ENCODE measurements around the gene TAS2R20.

TAS2R20 gene

GRCh38 chr12:11016937-11017336 lies 18.8 kb upstream of the TAS2R20 start:
- H3K9ac ChIP-seq: no peak overlapping the region
- H3K4me3 ChIP-seq: no peak overlapping the region
- 0 out of 22 replicates have a peak, but pooled peaks cover 0 to 7% (median 0%) of the 10 kb centered on the region in 11 experiments for H4K20me1 ChIP-seq
- H3K9me3 ChIP-seq (replicated peaks in 1 of 11): no peaks in the 10 kb centered on the region
- no peaks in the 10 kb centered on the region for H3K27me3 ChIP-seq
- peaks cover 0 to 12% (median 9%) of the 10 kb centered on the region in 10 experiments; a peak in 14 of 20 replicates for H3K4me1 ChIP-seq
- peaks cover 0 to 36% (median 12%) of the 10 kb centered on the region in 11 experiments; a peak in 13 of 22 replicates for H3K36me3 ChIP-seq
- no peak overlapping the region for H3K4me2 ChIP-seq
- H3K27ac ChIP-seq: no peak overlapping the region
- TF ChIP-seq Cebpa-rat (IDR thresholded peaks at IDR 0.05): no peak

GRCh38 chr12:11015775-11016430 lies 17.8 kb upstream of the TAS2R20 start:
- Histone ChIP-seq H3K9me3 (replicated peaks in 1 of 11) (no peaks in the 10 kb centered on the region), H3K36me3 (peaks cover 0 to 31% (median 12%) of the 10 kb centered on the region in 11 experiments; a peak in 12 of 22 replicates), H4K20me1 (0 out of 22 replicates have a peak, but pooled peaks cover 0 to 7% (median 0%) of the 10 kb centered on the region in 11 experiments), H3K9ac (no peak overlapping the region), H3K4me2 (no peak overlapping the region), H3K4me3 (no peak overlapping the region), H3K4me1 (peaks cover 0 to 12% (median 9%) of the 10 kb centered on the region in 10 experiments; a peak in 14 of 20 replicates), H3K27ac (no peak overlapping the region), H3K27me3 (no peaks in the 10 kb centered on the region)
- no peak for TF ChIP-seq Cebpa-rat (IDR thresholded peaks at IDR 0.05)

- Histone ChIP-seq H3K9ac (no peak overlapping the region), H4K20me1 (0 out of 22 replicates have a peak, but pooled peaks cover 0 to 7% (median 0%) of the 10 kb centered on the region in 11 experiments), H3K4me1 (peaks cover 0 to 12% (median 9%) of the 10 kb centered on the region in 10 experiments; a peak in 14 of 20 replicates), H3K4me2 (no peak overlapping the region), H3K27me3 (no peaks in the 10 kb centered on the region), H3K27ac (no peak overlapping the region), H3K36me3 (peaks cover 0 to 31% (median 10%) of the 10 kb centered on the region in 11 experiments; a peak in 12 of 22 replicates), H3K9me3 (replicated peaks in 1 of 11) (no peaks in the 10 kb centered on the region), H3K4me3 (no peak overlapping the region)
- TF ChIP-seq Cebpa-rat (IDR thresholded peaks at IDR 0.05): no peak
These were observed 16.1 kb upstream of the TAS2R20 start for GRCh38 chr12:11014234-11014633.

- Histone ChIP-seq H3K4me1 (no peaks in the 10 kb centered on the region), H4K20me1 (0 out of 22 replicates have a peak, but pooled peaks cover 0 to 2% (median 0%) of the 10 kb centered on the region in 11 experiments), H3K4me2 (no peak overlapping the region), H3K27me3 (no peaks in the 10 kb centered on the region), H3K27ac (no peak overlapping the region), H3K36me3 (peaks cover 0 to 4% (median under 1%) of the 10 kb centered on the region in 11 experiments; a peak in 4 of 22 replicates), H3K9ac (no peak overlapping the region), H3K4me3 (no peak overlapping the region), H3K9me3 (replicated peaks in 1 of 11) (no peaks in the 10 kb centered on the region)
- no peak for TF ChIP-seq Cebpa-rat (IDR thresholded peaks at IDR 0.05)
These were observed 9.5 kb upstream of the TAS2R20 start for GRCh38 chr12:11007608-11008007.

GRCh38 chr12:10994307-10994706 lies 3.8 kb downstream of the TAS2R20 start:
- no peak overlapping the region for H3K9ac ChIP-seq

GRCh38 chr12:10989107-10989506 lies 9.0 kb downstream of the TAS2R20 start:
- H3K4me3 ChIP-seq: no peak overlapping the region
- no peak overlapping the region for H3K4me2 ChIP-seq
- peaks cover 0 to 30% (median 15%) of the 10 kb centered on the region in 11 experiments; a peak in 13 of 22 replicates for H3K36me3 ChIP-seq
- no peaks in the 10 kb centered on the region for H3K27me3 ChIP-seq
- no peaks in the 10 kb centered on the region for H4K20me1 ChIP-seq
- no peak overlapping the region for H3K27ac ChIP-seq
- no peak for TF ChIP-seq Cebpa-rat (IDR thresholded peaks at IDR 0.05)
- H3K4me1 ChIP-seq: no peaks in the 10 kb centered on the region
- no peak overlapping the region for H3K9ac ChIP-seq
- peaks cover 10 to 14% (median 12%) of the 10 kb centered on the region in 11 experiments; a peak in 21 of 22 replicates for H3K9me3 ChIP-seq (replicated peaks in 1 of 11)

More at GRCh38 chr12:10994307-10994706, 3.8 kb downstream of the TAS2R20 start:
- Histone ChIP-seq H3K9me3 (replicated peaks in 1 of 11) (peaks cover 10 to 14% (median 12%) of the 10 kb centered on the region in 11 experiments; a peak in 21 of 22 replicates), H3K27ac (no peak overlapping the region), H3K27me3 (no peaks in the 10 kb centered on the region), H4K20me1 (no peaks in the 10 kb centered on the region), H3K36me3 (peaks cover 6 to 47% (median 21%) of the 10 kb centered on the region in 11 experiments; a peak in 16 of 22 replicates), H3K4me2 (no peak overlapping the region), H3K4me1 (no peaks in the 10 kb centered on the region), H3K4me3 (no peak overlapping the region)
- no peak for TF ChIP-seq Cebpa-rat (IDR thresholded peaks at IDR 0.05)

- Histone ChIP-seq H3K4me3 (no peak within 1 kb of the TSS), H3K4me1 (peaks cover 0 to 17% (median 13%) of the 10 kb centered on the region in 10 experiments; a peak in 13 of 20 replicates), H3K4me2 (no peak within 1 kb of the TSS), H4K20me1 (peaks cover 0 to 6% (median 0%) of the 10 kb centered on the region in 11 experiments; a peak in 3 of 22 replicates), H3K27ac (no peak within 1 kb of the TSS), H3K36me3 (peaks cover 0 to 13% (median 10%) of the 10 kb centered on the region in 11 experiments; a peak in 9 of 22 replicates), H3K27me3 (no peaks in the 10 kb centered on the region), H3K9me3 (replicated peaks in 1 of 11) (peaks cover 10 to 14% (median 12%) of the 10 kb centered on the region in 11 experiments; a peak in 21 of 22 replicates), H3K9ac (no peak within 1 kb of the TSS)
- TF ChIP-seq Cebpa-rat (IDR thresholded peaks at IDR 0.05): no peak
These were observed 11.3 kb downstream of the TAS2R20 start, which contains the start of gene TAS2R50 for GRCh38 chr12:10986812-10987211. Gene TAS2R50 (minus strand): TSS chr12:10986912. CDS start chr12:10986860, 52 bp downstream.

GRCh38 chr12:10982244-10982643 lies 15.9 kb downstream of the TAS2R20 start:
- Histone ChIP-seq H3K9me3 (replicated peaks in 1 of 11) (no peaks in the 10 kb centered on the region), H3K4me2 (peak overlapping the region in 8 of 11 experiments; percentile 1 to 33 (median 16); a peak in 13 of 22 replicates), H3K36me3 (no peaks in the 10 kb centered on the region; a peak in 1 of 22 replicates), H3K4me1 (peaks cover 0 to 20% (median 14%) of the 10 kb centered on the region in 10 experiments; a peak in 13 of 20 replicates), H4K20me1 (peaks cover 0 to 6% (median 0%) of the 10 kb centered on the region in 11 experiments; a peak in 3 of 22 replicates), H3K4me3 (no peak overlapping the region), H3K27me3 (no peaks in the 10 kb centered on the region), H3K27ac (no peak overlapping the region), H3K9ac (no peak overlapping the region)
- no peak for TF ChIP-seq Cebpa-rat (IDR thresholded peaks at IDR 0.05)

GRCh38 chr12:10974965-10975364 lies 23.1 kb downstream of the TAS2R20 start:
- no peak for TF ChIP-seq Cebpa-rat (IDR thresholded peaks at IDR 0.05)
- Histone ChIP-seq H3K9me3 (replicated peaks in 1 of 11) (no peaks in the 10 kb centered on the region), H3K27ac (no peak overlapping the region), H3K4me1 (no peaks in the 10 kb centered on the region), H3K36me3 (peaks cover 0 to 5% (median 0%) of the 10 kb centered on the region in 11 experiments; a peak in 4 of 22 replicates), H3K27me3 (no peaks in the 10 kb centered on the region), H4K20me1 (no peaks in the 10 kb centered on the region), H3K9ac (no peak overlapping the region), H3K4me3 (no peak overlapping the region), H3K4me2 (no peak overlapping the region)
